ENCODE results near the gene TRMT112.

DNA sequence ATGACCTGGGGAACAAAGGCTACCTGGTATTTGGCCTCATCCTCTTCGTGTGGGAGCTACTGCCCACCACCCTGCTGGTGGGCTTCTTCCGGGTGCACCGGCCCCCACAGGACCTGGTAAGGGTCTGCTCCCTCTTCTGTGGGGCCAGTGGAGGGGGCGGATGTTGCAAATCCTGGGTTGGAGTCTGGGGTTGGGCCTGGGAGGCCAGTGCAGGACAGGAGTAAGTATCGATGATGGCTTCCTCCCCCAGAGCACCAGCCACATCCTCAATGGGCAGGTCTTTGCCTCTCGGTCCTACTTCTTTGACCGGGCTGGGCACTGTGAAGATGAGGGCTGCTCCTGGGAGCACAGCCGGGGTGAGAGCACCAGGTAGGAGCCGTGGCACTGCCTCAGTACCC lies 29.0 kb downstream of the TRMT112 start:
- TF ChIP-seq CTCF (IDR thresholded peaks at IDR 0.05) (no peak), POLR2A (IDR thresholded peaks at IDR 0.05) (no peak)
